Kidney epithelial cell (primary cell): ENCODE results near the gene OARD1. TPM values are rescaled to one million over a fixed set of nuclear protein-coding genes. Genes with fewer than 3 reads are reported as not detected.
"Not testable (repeated sequence)": the region's sequence is repeated elsewhere in the genome, so short reads cannot be mapped to it uniquely, and the experiment has no call there.

Source experiments
- DNase-seq: peaks from one replicate; pipeline ENCODE4 v3.0.0-alpha.2; 2010; ENCODE audit warnings: low read depth
- H3K27me3 ChIP-seq: 2 replicates; pipeline ENCODE4 v1.6.0; 2011; ENCODE audit warnings: low read length; ENCODE audit not compliant: control insufficient read depth, insufficient read depth
- H3K36me3 ChIP-seq: 2 replicates; pipeline ENCODE4 v1.5.1; 2011; ENCODE audit warnings: low read length; ENCODE audit not compliant: control insufficient read depth, insufficient read depth
- H3K4me3 ChIP-seq: 2 replicates; pipeline ENCODE4 v1.5.1; 2011; ENCODE audit warnings: low read depth, mild to moderate bottlenecking, control low read depth, low read length
- CTCF ChIP-seq: IDR thresholded peaks from 2 replicates; pipeline ENCODE4 v1.5.1; 2011; ENCODE audit warnings: mild to moderate bottlenecking, moderate library complexity, low read length, control low read depth, inconsistent platforms; ENCODE audit not compliant: insufficient read depth, poor library complexity, severe bottlenecking
- total RNA-seq: library from RNA; depleted of rRNA; stranded (reverse); fragments of >200 nt; gene quantifications from 2 replicates; pipeline ENCODE4 v1.2.3, GENCODE V29; 2015

Gene OARD1
- total RNA-seq, 1 donor from 2014 or later, result 16.1 TPM

- Histone ChIP-seq H3K27me3 (no peaks in the 10 kb centered on the region), H3K36me3 (no peaks in the 10 kb centered on the region), H3K4me3 (peak overlapping the region; percentile 42)
- no peak for DNase-seq
- no peak for TF ChIP-seq CTCF
These were observed 44.9 kb downstream of the OARD1 start for GRCh38 chr6:41027241-41027640.

- no peak for TF ChIP-seq CTCF
- Histone ChIP-seq H3K4me3 (no peak overlapping the region), H3K36me3 (no peaks in the 10 kb centered on the region), H3K27me3 (no peaks in the 10 kb centered on the region)
- no peak for DNase-seq
These were observed 46.1 kb downstream of the OARD1 start for GRCh38 chr6:41025966-41026530.

GRCh38 chr6:41023114-41023513, 49.0 kb downstream of the OARD1 start:
- TF ChIP-seq CTCF, result no peak
- Histone ChIP-seq H3K36me3 (no peaks in the 10 kb centered on the region), H3K27me3 (no peaks in the 10 kb centered on the region), H3K4me3 (no peak overlapping the region)
- DNase-seq, result no peak

- no peaks in the 10 kb centered on the region for H3K27me3 ChIP-seq
- H3K4me3 ChIP-seq, result no peak overlapping the region
- no peaks in the 10 kb centered on the region for H3K36me3 ChIP-seq
- no peak for DNase-seq
- TF ChIP-seq CTCF, result no peak
These were observed 49.9 kb downstream of the OARD1 start for GRCh38 chr6:41022294-41022693.

GRCh38 chr6:41021832-41022231, 50.3 kb downstream of the OARD1 start:
- DNase-seq, result no peak
- peak; percentile 40 for TF ChIP-seq CTCF
- Histone ChIP-seq H3K27me3 (no peaks in the 10 kb centered on the region), H3K4me3 (no peak overlapping the region), H3K36me3 (no peaks in the 10 kb centered on the region)

GRCh38 chr6:41017663-41018062, 54.5 kb downstream of the OARD1 start:
- DNase-seq, result no peak
- no peak for TF ChIP-seq CTCF

GRCh38 chr6:41015860-41016259, 56.3 kb downstream of the OARD1 start:
- H3K4me3 ChIP-seq, H3K36me3 ChIP-seq, H3K27me3 ChIP-seq, DNase-seq: not testable (repeated sequence)

More at GRCh38 chr6:41017663-41018062, 54.5 kb downstream of the OARD1 start:
- Histone ChIP-seq H3K36me3 (no peaks in the 10 kb centered on the region), H3K4me3 (no peak overlapping the region), H3K27me3 (no peaks in the 10 kb centered on the region)
